ENCODE measurements around the gene KLHL22.

DNA sequence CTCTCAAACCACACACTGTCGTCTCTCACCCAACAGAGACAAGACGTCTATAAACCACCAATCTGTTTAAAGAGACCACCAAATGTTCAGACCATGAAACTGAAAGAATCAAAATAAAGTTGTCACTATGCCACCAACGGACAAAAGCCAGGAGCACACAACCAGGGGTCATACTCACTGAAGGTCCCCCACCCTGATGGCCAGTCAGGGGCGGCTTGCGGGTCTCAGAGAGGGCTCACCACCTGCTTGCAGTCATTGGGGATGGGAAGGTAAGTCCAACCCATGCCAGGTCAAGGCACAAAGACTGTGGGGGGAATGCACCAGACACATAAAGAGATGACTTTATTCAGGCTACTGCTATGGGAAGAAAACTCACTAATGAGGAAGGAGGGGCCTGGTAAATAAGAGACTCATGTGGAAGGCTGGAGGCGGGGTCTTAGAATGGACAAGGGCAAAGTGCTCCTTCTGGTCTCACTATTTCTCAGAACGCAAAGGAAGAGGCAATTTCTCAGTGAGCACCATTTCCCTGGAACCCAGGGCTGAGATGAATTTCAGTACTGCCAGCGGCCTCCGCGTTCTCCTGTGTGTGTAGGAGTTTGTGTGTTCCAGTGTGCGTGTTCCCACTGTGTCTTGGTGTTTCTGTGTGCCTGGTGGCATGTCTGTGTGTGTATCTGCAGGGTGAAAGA, 75.3 kb downstream of the KLHL22 start:
- TF ChIP-seq, protein P1, sequence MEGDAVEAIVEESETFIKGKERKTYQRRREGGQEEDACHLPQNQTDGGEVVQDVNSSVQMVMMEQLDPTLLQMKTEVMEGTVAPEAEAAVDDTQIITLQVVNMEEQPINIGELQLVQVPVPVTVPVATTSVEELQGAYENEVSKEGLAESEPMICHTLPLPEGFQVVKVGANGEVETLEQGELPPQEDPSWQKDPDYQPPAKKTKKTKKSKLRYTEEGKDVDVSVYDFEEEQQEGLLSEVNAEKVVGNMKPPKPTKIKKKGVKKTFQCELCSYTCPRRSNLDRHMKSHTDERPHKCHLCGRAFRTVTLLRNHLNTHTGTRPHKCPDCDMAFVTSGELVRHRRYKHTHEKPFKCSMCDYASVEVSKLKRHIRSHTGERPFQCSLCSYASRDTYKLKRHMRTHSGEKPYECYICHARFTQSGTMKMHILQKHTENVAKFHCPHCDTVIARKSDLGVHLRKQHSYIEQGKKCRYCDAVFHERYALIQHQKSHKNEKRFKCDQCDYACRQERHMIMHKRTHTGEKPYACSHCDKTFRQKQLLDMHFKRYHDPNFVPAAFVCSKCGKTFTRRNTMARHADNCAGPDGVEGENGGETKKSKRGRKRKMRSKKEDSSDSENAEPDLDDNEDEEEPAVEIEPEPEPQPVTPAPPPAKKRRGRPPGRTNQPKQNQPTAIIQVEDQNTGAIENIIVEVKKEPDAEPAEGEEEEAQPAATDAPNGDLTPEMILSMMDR (conservative IDR thresholded peaks at IDR 0.05; ENCODE audit: low read depth, low read length) = no peak
- TF ChIP-seq EZH2 (IDR thresholded peaks at IDR 0.05; ENCODE audit: borderline replicate concordance, low read depth, low read length, poor library complexity, severe bottlenecking) = no peak
